ENCODE results near the gene BTBD17.

The BTBD17 gene

GRCh38 chr17:74343526-74344284, 18.0 kb downstream of the BTBD17 start:
- no peak for FAIRE-seq
- no peak for DNase-seq (ENCODE audit: insufficient read length, low spot score)
- no peak for TF ChIP-seq POLR2A (IDR thresholded peaks at IDR 0.05; ENCODE audit: low read depth, low read length)

GRCh38 chr17:74343121-74343520, 18.5 kb downstream of the BTBD17 start:
- FAIRE-seq (no peak), DNase-seq (ENCODE audit: insufficient read length, low spot score) (no peak)
- no peak for TF ChIP-seq POLR2A (IDR thresholded peaks at IDR 0.05; ENCODE audit: low read depth, low read length)

- TF ChIP-seq POLR2A (IDR thresholded peaks at IDR 0.05; ENCODE audit: low read depth, low read length), result no peak
- no peak for FAIRE-seq
- DNase-seq (ENCODE audit: insufficient read length, low spot score), result no peak
These were observed 19.4 kb downstream of the BTBD17 start for GRCh38 chr17:74342224-74342623.

- TF ChIP-seq POLR2A (IDR thresholded peaks at IDR 0.05; ENCODE audit: low read depth, low read length), result no peak
- FAIRE-seq, result no peak
- no peak for DNase-seq (ENCODE audit: insufficient read length, low spot score)
These were observed 21.1 kb downstream of the BTBD17 start for GRCh38 chr17:74340470-74341023.

- TF ChIP-seq POLR2A (IDR thresholded peaks at IDR 0.05; ENCODE audit: low read depth, low read length), result no peak
- no peak for DNase-seq (ENCODE audit: insufficient read length, low spot score)
- no peak for FAIRE-seq
These were observed 22.0 kb downstream of the BTBD17 start for GRCh38 chr17:74339537-74340195.

- FAIRE-seq, result no peak
- no peak for DNase-seq (ENCODE audit: insufficient read length, low spot score)
- no peak for TF ChIP-seq POLR2A (IDR thresholded peaks at IDR 0.05; ENCODE audit: low read depth, low read length)
These were observed 23.7 kb downstream of the BTBD17 start for GRCh38 chr17:74337834-74338500.

- FAIRE-seq, result no peak
- no peak for TF ChIP-seq POLR2A (IDR thresholded peaks at IDR 0.05; ENCODE audit: low read depth, low read length)
- no peak for DNase-seq (ENCODE audit: insufficient read length, low spot score)
These were observed 25.4 kb downstream of the BTBD17 start for GRCh38 chr17:74336307-74336706.

GRCh38 chr17:74335529-74336062, 26.1 kb downstream of the BTBD17 start:
- FAIRE-seq, result no peak
- DNase-seq (ENCODE audit: insufficient read length, low spot score), result no peak

GRCh38 chr17:74334393-74335039, 27.2 kb downstream of the BTBD17 start:
- no peak for FAIRE-seq

More at GRCh38 chr17:74335529-74336062, 26.1 kb downstream of the BTBD17 start:
- TF ChIP-seq POLR2A (IDR thresholded peaks at IDR 0.05; ENCODE audit: low read depth, low read length), result no peak

GRCh38 chr17:74332763-74333283, 28.8 kb downstream of the BTBD17 start:
- DNase-seq (ENCODE audit: insufficient read length, low spot score) (no peak), FAIRE-seq (no peak)
- TF ChIP-seq POLR2A (IDR thresholded peaks at IDR 0.05; ENCODE audit: low read depth, low read length), result no peak

More at GRCh38 chr17:74334393-74335039, 27.2 kb downstream of the BTBD17 start:
- TF ChIP-seq POLR2A (IDR thresholded peaks at IDR 0.05; ENCODE audit: low read depth, low read length), result no peak
- no peak for DNase-seq (ENCODE audit: insufficient read length, low spot score)

- DNase-seq (ENCODE audit: insufficient read length, low spot score) (no peak), FAIRE-seq (no peak)
- no peak for TF ChIP-seq POLR2A (IDR thresholded peaks at IDR 0.05; ENCODE audit: low read depth, low read length)
These were observed 29.5 kb downstream of the BTBD17 start for GRCh38 chr17:74332017-74332650.

- no peak for TF ChIP-seq POLR2A (IDR thresholded peaks at IDR 0.05; ENCODE audit: low read depth, low read length)
- FAIRE-seq, result no peak
- no peak for DNase-seq (ENCODE audit: insufficient read length, low spot score)
These were observed 31.2 kb downstream of the BTBD17 start for GRCh38 chr17:74330446-74330845.

GRCh38 chr17:74329378-74329777, 32.3 kb downstream of the BTBD17 start:
- TF ChIP-seq POLR2A (IDR thresholded peaks at IDR 0.05; ENCODE audit: low read depth, low read length), result no peak

More at GRCh38 chr17:74329378-74329777, 32.3 kb downstream of the BTBD17 start:
- DNase-seq (ENCODE audit: insufficient read length, low spot score) (no peak), FAIRE-seq (no peak)

Data from H54 (cell line).